HEK293 (cell line): Measurements from ENCODE around the gene UFSP1.

Experiments used
- HOXA7 ChIP-seq: sonication (generic); formaldehyde crosslinking; IDR thresholded peaks from 2 replicates; pipeline ENCODE4 v1.8.1; 2022; ENCODE audit warnings: missing genetic modification reagents, borderline replicate concordance
- ZNF596 ChIP-seq: fragments of 450-650 bp; IDR thresholded peaks from 2 replicates; pipeline ENCODE4 v1.5.0; 2018; ENCODE audit warnings: missing biosample characterization, mild to moderate bottlenecking, missing genetic modification characterization, moderate library complexity
- TF ChIP-seq, protein P1 (sequence below): fragments of 450-650 bp; formaldehyde crosslinking; IDR thresholded peaks from 2 replicates; pipeline ENCODE4 v1.5.1; 2016; ENCODE audit warnings: missing biosample characterization, missing genetic modification characterization
- TF ChIP-seq, protein P2 (sequence below): fragments of 450-650 bp; formaldehyde crosslinking; IDR thresholded peaks from 2 replicates; pipeline ENCODE4 v1.5.1; 2016; ENCODE audit warnings: missing biosample characterization, missing genetic modification characterization

DNA sequence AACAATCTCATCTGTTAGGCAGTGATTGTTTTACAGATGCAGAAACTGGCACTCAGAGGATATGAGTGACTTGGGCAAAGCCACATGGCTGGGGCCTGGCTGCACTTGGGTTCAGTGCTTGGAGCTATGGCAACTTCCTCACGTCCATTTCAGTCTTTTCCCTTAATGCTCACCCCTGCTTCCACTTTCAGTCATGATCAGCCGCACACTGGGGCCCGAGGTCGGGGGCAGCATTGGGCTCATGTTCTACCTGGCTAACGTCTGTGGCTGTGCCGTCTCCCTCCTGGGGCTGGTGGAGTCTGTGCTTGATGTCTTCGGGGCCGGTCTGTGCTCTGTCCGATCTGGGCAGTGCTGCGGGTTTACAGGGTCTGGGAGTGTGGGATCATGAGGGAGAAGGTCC is 34.0 kb downstream of the UFSP1 start:
- TF ChIP-seq, protein P1, sequence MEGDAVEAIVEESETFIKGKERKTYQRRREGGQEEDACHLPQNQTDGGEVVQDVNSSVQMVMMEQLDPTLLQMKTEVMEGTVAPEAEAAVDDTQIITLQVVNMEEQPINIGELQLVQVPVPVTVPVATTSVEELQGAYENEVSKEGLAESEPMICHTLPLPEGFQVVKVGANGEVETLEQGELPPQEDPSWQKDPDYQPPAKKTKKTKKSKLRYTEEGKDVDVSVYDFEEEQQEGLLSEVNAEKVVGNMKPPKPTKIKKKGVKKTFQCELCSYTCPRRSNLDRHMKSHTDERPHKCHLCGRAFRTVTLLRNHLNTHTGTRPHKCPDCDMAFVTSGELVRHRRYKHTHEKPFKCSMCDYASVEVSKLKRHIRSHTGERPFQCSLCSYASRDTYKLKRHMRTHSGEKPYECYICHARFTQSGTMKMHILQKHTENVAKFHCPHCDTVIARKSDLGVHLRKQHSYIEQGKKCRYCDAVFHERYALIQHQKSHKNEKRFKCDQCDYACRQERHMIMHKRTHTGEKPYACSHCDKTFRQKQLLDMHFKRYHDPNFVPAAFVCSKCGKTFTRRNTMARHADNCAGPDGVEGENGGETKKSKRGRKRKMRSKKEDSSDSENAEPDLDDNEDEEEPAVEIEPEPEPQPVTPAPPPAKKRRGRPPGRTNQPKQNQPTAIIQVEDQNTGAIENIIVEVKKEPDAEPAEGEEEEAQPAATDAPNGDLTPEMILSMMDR (tag by site-specific recombination) = no peak
- no peak for TF ChIP-seq HOXA7 (CRISPR knock-in tag)
- no peak for TF ChIP-seq ZNF596
- TF ChIP-seq, protein P2, sequence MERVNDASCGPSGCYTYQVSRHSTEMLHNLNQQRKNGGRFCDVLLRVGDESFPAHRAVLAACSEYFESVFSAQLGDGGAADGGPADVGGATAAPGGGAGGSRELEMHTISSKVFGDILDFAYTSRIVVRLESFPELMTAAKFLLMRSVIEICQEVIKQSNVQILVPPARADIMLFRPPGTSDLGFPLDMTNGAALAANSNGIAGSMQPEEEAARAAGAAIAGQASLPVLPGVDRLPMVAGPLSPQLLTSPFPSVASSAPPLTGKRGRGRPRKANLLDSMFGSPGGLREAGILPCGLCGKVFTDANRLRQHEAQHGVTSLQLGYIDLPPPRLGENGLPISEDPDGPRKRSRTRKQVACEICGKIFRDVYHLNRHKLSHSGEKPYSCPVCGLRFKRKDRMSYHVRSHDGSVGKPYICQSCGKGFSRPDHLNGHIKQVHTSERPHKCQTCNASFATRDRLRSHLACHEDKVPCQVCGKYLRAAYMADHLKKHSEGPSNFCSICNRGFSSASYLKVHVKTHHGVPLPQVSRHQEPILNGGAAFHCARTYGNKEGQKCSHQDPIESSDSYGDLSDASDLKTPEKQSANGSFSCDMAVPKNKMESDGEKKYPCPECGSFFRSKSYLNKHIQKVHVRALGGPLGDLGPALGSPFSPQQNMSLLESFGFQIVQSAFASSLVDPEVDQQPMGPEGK (tag by site-specific recombination) = no peak
